Gastrocnemius medialis (tissue), 4 donors: ENCODE measurements around the gene RAD51B.
"Not testable (repeated sequence)": the region's sequence is repeated elsewhere in the genome, so short reads cannot be mapped to it uniquely, and the experiment has no call there.

Experiments used
- POLR2A ChIP-seq, 2 donors: fragments of 450-650 bp; IDR thresholded peaks; one replicate each; pipeline ENCODE4 v1.6.1; 2017; ENCODE audit warnings: antibody characterized with exemption in 2 of 2, mild to moderate bottlenecking in 2 of 2, moderate library complexity in 2 of 2
- TF ChIP-seq, protein P1 (sequence below), 5 experiments: fragments of 450-650 bp in 3 of 5; fragments of 200-600 bp in 2 of 5; sonication (generic) in 2 of 5; IDR thresholded peaks in 4 of 5; conservative IDR thresholded peaks in 1 of 5; 1 replicate in 4 of 5; 2 replicates in 1 of 5; pipeline ENCODE4 v1.5.1; 2016 to 2019; ENCODE audit warnings: antibody characterized with exemption in 5 of 5, mild to moderate bottlenecking in 3 of 5, moderate library complexity in 3 of 5

DNA sequence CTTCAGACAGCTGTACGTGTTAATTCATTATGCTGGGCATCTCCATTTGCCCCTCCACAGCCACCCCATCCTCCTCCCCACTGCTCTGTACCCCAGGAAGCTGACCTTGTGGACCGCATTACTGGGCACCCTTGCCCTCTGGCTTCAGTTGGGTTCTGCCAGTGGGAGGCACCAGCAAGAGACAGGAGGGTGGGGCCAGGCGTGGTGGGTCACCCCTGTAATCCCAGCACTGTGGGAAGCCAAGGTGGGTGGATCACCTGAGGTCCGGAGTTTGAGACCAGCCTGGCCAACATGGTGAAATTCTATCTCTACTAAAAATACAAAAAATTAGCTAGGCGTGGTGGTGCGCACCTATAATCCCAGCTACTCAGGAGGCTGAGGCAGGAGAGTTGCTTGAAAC, 843.2 kb downstream of the RAD51B start:
- TF ChIP-seq, protein P1, sequence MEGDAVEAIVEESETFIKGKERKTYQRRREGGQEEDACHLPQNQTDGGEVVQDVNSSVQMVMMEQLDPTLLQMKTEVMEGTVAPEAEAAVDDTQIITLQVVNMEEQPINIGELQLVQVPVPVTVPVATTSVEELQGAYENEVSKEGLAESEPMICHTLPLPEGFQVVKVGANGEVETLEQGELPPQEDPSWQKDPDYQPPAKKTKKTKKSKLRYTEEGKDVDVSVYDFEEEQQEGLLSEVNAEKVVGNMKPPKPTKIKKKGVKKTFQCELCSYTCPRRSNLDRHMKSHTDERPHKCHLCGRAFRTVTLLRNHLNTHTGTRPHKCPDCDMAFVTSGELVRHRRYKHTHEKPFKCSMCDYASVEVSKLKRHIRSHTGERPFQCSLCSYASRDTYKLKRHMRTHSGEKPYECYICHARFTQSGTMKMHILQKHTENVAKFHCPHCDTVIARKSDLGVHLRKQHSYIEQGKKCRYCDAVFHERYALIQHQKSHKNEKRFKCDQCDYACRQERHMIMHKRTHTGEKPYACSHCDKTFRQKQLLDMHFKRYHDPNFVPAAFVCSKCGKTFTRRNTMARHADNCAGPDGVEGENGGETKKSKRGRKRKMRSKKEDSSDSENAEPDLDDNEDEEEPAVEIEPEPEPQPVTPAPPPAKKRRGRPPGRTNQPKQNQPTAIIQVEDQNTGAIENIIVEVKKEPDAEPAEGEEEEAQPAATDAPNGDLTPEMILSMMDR (IDR thresholded peaks at IDR 0.05 in 4 of 5, conservative IDR thresholded peaks at IDR 0.05 in 1 of 5) = not testable (repeated sequence)
- TF ChIP-seq POLR2A (IDR thresholded peaks at IDR 0.05) = not testable (repeated sequence)
